ENCODE measurements around the gene DNAI7.
A peak's percentile ranks its signal among the peaks of the same experiment; 100 is the strongest.

The DNAI7 gene

DNA sequence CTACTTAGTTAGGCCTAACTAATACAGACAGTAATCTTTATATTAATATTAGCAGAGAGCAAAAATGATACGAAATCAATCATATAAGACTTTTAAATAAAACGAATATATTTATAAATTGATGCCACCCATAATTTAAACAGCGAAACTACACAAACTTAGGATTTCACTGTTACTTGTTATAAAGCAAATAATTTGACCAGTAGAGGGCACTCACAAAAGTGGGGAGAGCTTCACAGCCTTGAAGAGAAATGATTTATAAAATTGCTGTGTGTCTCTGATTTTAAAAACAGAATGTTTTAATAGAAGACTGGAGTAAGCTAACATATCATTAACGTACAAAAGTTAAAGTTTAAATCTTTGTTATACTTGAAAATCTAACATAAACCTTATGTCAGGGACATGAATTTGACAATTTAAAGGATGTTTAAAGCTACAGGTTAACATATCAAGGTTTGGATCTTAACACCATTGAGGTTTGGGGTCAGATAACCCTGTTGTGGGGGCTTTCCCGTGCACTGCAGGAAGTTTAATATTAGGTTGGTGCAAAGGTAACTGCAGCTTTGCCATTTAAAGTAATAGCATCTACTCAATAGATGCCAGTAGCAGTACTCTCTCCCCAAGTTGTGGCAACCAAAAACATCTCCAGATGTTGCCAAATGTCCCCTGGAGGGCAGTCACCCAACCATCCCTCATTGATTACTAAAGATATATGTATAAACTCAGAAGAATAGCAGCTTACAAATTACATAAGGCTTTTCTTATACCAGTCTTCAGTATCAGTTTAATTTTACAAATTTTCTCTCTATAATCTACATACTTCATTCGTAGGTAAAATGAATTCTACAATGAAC lies 46.4 kb upstream of the DNAI7 start:
- Histone ChIP-seq H3K27me3 (replicated peaks; ENCODE audit: insufficient read depth, low read length) (no peaks in the 10 kb centered on the region), H3K79me2 (ENCODE audit: low read length) (peaks cover 89% of the 10 kb centered on the region), H2AFZ (ENCODE audit: low read length) (no peak overlapping the region), H3K9ac (ENCODE audit: low read length) (no peak overlapping the region), H3K27ac (ENCODE audit: low read length) (no peak overlapping the region), H4K20me1 (ENCODE audit: insufficient read depth, low read length) (0 out of 2 replicates have a peak, but pooled peaks cover 10% of the 10 kb centered on the region), H3K4me2 (ENCODE audit: low read depth, low read length) (no peak overlapping the region), H3K4me3 (ENCODE audit: low read length) (no peak overlapping the region), H3K9me2 (replicated peaks; ENCODE audit: insufficient read depth, low read length) (no peaks in the 10 kb centered on the region), H3F3A (ENCODE audit: insufficient read depth, low read length) (peaks cover 7% of the 10 kb centered on the region; the same call in 1 of the 2 replicates), H3K9me3 (replicated peaks; ENCODE audit: insufficient read depth, low read length) (no peaks in the 10 kb centered on the region), H3K36me3 (replicated peaks; ENCODE audit: insufficient read depth, low read length) (peaks cover 4% of the 10 kb centered on the region; the same call in 1 of the 2 replicates), H3K4me1 (ENCODE audit: low read length) (no peaks in the 10 kb centered on the region)
- peak; percentile 73 for DNase-seq
- TF ChIP-seq, protein P1, sequence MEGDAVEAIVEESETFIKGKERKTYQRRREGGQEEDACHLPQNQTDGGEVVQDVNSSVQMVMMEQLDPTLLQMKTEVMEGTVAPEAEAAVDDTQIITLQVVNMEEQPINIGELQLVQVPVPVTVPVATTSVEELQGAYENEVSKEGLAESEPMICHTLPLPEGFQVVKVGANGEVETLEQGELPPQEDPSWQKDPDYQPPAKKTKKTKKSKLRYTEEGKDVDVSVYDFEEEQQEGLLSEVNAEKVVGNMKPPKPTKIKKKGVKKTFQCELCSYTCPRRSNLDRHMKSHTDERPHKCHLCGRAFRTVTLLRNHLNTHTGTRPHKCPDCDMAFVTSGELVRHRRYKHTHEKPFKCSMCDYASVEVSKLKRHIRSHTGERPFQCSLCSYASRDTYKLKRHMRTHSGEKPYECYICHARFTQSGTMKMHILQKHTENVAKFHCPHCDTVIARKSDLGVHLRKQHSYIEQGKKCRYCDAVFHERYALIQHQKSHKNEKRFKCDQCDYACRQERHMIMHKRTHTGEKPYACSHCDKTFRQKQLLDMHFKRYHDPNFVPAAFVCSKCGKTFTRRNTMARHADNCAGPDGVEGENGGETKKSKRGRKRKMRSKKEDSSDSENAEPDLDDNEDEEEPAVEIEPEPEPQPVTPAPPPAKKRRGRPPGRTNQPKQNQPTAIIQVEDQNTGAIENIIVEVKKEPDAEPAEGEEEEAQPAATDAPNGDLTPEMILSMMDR (IDR thresholded peaks at IDR 0.05; ENCODE audit: low read length) = peak; percentile 64
- no peak for TF ChIP-seq EZH2 (optimal IDR thresholded peaks at IDR 0.05; ENCODE audit: low read depth, low read length)
- no peak for TF ChIP-seq EZH2phosphoT487 (IDR thresholded peaks at IDR 0.05; ENCODE audit: low read length)

DNA sequence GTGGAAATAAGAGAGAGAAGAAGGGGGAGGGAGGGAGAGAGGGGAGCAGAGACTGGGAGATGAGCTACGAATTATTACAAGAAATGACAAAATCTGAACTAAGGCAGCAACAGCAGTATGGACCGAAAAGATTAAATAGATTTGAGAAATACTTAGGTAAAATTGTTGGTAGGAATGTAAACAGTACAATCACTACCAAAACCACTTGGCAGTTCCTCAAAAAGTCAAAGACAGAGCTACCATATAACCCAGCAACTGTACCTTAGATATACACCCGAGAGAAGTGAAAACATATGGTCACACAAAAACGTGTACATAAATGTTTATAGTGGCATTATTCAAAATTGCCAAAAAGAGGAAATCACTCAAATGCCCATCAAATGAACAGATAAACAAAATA lies 41.7 kb upstream of the DNAI7 start:
- H3K9me3 ChIP-seq (replicated peaks; ENCODE audit: insufficient read depth, low read length) = no peaks in the 10 kb centered on the region
- peaks cover 91% of the 10 kb centered on the region for H3K79me2 ChIP-seq (ENCODE audit: low read length)
- H2AFZ ChIP-seq (ENCODE audit: low read length) = no peak overlapping the region

DNA sequence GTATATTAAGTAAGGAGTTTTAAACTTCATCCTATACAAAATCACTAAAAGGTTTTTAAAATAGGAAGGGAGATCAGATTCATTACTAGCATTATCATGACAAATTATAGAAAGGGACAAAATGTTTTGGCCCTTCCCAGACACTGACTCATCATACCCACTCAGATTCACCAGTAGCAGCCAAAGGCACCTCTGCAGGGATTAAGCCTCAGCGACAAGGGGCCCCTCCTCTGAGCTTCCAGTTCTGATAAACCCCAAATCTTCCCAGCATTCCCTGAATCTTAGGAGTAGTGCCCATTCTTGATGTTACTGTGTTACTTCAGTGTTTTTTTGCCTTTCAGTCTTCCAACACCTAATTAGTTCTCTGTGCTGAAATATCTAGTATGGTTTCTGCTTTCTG lies 41.2 kb upstream of the DNAI7 start:
- Histone ChIP-seq H3K4me3 (ENCODE audit: low read length) (no peak overlapping the region), H3K36me3 (replicated peaks; ENCODE audit: insufficient read depth, low read length) (peaks cover 5% of the 10 kb centered on the region; the same call in 1 of the 2 replicates), H4K20me1 (ENCODE audit: insufficient read depth, low read length) (0 out of 2 replicates have a peak, but pooled peaks cover 10% of the 10 kb centered on the region), H3K4me1 (ENCODE audit: low read length) (no peaks in the 10 kb centered on the region), H3K4me2 (ENCODE audit: low read depth, low read length) (no peak overlapping the region), H3K9me3 (replicated peaks; ENCODE audit: insufficient read depth, low read length) (no peaks in the 10 kb centered on the region), H3K79me2 (ENCODE audit: low read length) (peaks cover 94% of the 10 kb centered on the region), H3K9ac (ENCODE audit: low read length) (no peak overlapping the region), H3K9me2 (replicated peaks; ENCODE audit: insufficient read depth, low read length) (no peaks in the 10 kb centered on the region), H2AFZ (ENCODE audit: low read length) (no peak overlapping the region), H3K27ac (ENCODE audit: low read length) (no peak overlapping the region), H3K27me3 (replicated peaks; ENCODE audit: insufficient read depth, low read length) (no peaks in the 10 kb centered on the region), H3F3A (ENCODE audit: insufficient read depth, low read length) (no peaks in the 10 kb centered on the region)
- DNase-seq = no peak
- no peak for TF ChIP-seq EZH2phosphoT487 (IDR thresholded peaks at IDR 0.05; ENCODE audit: low read length)
- TF ChIP-seq, protein P1 (IDR thresholded peaks at IDR 0.05; ENCODE audit: low read length) = no peak
- no peak for TF ChIP-seq EZH2 (optimal IDR thresholded peaks at IDR 0.05; ENCODE audit: low read depth, low read length)

More for the DNA sequence above, 41.7 kb upstream of the DNAI7 start:
- DNase-seq = no peak
- no peak overlapping the region for H3K9ac ChIP-seq (ENCODE audit: low read length)
- TF ChIP-seq EZH2 (optimal IDR thresholded peaks at IDR 0.05; ENCODE audit: low read depth, low read length) = no peak
- no peak for TF ChIP-seq EZH2phosphoT487 (IDR thresholded peaks at IDR 0.05; ENCODE audit: low read length)
- TF ChIP-seq, protein P1 (IDR thresholded peaks at IDR 0.05; ENCODE audit: low read length) = no peak
- 0 out of 2 replicates have a peak, but pooled peaks cover 10% of the 10 kb centered on the region for H4K20me1 ChIP-seq (ENCODE audit: insufficient read depth, low read length)
- peaks cover 5% of the 10 kb centered on the region; the same call in 1 of the 2 replicates for H3K36me3 ChIP-seq (replicated peaks; ENCODE audit: insufficient read depth, low read length)
- no peak overlapping the region for H3K4me3 ChIP-seq (ENCODE audit: low read length)
- H3F3A ChIP-seq (ENCODE audit: insufficient read depth, low read length) = peaks cover 3% of the 10 kb centered on the region; the same call in 1 of the 2 replicates
- no peaks in the 10 kb centered on the region for H3K9me2 ChIP-seq (replicated peaks; ENCODE audit: insufficient read depth, low read length)
- no peaks in the 10 kb centered on the region for H3K4me1 ChIP-seq (ENCODE audit: low read length)
- H3K4me2 ChIP-seq (ENCODE audit: low read depth, low read length) = no peak overlapping the region
- H3K27ac ChIP-seq (ENCODE audit: low read length) = no peak overlapping the region
- no peaks in the 10 kb centered on the region for H3K27me3 ChIP-seq (replicated peaks; ENCODE audit: insufficient read depth, low read length)

All from MM.1S (cell line).